COR-L47 (cell line): ENCODE measurements around the gene CRB1.
"Not testable (repeated sequence)": the region's sequence is repeated elsewhere in the genome, so short reads cannot be mapped to it uniquely, and the experiment has no call there.

Experiments used
- DNase-seq: peaks from one replicate; lab custom pipeline; 2025; lab: John Stamatoyannopoulos, UW

CRB1 gene

DNA sequence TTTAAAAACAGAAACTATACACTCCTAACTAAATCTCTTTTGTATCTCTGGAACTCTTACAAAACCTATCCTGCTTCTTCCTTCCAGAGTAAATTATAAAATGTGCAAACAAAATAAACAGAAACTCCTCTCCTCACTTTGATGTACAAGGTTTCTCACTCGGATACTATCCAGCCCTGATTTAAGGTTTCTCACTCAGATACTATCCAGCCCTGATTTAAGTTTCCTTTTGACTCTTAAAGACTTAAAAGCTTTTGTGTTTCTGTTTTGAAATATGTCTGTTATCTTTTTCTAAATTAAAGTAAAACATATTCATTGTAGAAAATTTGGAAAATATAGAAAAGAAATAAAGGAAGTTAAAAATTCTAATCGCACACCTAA, 132.5 kb downstream of the CRB1 start:
- no peak for DNase-seq

DNA sequence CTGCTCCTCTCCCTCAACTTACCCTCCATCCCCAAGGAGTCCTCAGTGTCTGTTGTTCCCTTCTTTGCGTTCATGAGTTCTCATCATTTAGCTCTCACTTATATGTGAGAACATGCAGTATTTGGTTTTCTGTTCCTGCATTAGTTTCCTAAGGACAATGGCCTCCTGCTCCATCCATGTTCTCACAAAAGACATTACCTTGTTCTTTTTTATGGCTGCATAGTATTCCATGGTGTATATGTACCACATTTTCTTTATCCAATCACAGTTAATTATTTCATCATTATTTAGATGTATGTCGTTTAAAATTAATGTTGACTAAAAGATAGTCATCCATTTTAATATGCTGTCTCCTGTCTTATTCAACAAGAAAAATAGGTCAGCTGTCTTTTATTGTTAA, 134.1 kb downstream of the CRB1 start:
- no peak for DNase-seq

DNA sequence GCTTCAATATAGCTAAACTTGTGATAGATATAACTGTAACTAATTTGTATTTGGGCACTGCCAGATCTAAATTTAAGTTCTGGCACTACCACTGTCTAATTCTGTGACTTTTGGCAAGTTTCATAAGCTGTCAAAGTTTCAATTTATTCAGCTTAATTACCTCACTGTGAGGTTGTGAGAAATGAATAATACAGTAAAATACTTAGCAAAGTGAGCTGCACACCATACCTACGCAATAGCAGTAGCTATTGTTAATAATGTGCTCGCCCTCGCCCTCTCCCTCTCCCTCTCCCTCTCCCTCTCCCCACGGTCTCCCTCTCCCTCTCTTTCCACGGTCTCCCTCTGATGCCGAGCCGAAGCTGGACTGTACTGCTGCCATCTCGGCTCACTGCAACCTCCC, 136.7 kb downstream of the CRB1 start:
- not testable (repeated sequence) for DNase-seq

DNA sequence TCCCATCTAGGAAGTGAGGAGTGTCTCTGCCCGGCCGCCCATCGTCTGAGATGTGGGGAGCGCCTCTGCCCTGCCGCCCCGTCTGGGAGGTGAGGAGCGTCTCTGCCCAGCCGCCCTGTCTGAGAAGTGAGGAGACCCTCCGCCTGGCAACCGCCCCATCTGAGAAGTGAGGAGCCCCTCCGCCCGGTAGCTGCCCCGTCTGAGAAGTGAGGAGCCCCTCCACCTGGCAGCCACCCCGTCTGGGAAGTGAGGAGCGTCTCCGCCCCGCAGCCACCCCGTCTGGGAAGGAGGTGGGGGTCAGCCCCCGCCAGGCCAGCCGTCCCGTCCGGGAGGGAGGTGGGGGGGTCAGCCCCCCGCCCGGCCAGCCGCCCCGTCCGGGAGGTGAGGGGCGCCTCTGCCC, 137.6 kb downstream of the CRB1 start:
- DNase-seq = not testable (repeated sequence)

DNA sequence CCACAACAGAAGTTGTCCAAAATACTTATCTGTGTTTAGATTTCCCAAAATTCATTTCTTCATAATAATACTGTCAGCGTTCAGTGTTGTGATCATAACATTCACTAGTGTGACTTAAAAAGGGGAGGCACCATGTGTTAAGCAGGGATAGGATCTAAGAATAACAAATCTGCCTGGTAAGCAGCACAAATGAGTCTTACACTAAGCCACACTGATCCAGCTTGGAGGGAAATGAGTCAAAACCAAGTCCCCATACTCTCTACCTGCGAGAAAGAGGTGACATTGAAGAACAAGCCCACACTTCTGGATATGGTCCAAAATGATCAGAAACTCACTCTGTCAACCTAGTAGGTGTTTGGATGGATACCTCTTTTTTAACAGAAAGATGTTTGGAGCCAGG, 145.5 kb downstream of the CRB1 start:
- no peak for DNase-seq

DNA sequence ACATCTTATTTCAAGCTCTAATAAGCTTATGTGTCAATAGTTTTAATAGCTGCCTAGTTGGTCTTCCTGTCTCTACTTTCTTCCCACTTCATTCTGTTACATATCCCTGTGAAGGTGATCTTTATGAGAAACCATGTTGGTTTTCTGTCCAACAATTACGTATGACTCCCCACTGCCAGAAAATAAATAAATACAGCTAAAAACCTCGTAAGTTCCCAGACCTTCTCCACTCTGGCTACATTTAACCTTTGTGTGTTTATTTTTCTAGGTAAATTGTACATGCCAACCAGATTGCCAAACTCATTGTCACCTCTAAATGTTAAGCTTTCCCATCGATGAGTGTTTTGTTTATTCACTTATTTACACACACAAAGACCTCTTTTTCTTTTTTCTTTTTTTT, 147.2 kb downstream of the CRB1 start:
- DNase-seq = no peak

DNA sequence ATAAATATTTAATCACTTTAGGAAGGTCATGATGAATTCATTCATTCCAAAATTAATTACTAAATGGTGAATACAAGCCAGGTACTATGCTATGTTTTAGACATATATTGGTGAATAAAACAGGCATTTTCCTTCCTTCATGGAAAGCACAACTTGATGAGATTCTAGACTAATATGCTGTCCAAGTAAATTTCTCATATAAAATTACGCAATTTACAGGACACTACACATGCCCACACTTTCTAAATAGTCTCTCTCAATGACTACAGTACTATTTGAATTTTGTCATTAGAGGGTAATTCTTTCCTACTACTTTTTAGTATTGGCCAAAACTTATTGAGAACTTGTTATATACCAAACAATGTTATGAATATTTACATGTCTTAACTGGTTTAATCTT, 150.6 kb downstream of the CRB1 start:
- no peak for DNase-seq

DNA sequence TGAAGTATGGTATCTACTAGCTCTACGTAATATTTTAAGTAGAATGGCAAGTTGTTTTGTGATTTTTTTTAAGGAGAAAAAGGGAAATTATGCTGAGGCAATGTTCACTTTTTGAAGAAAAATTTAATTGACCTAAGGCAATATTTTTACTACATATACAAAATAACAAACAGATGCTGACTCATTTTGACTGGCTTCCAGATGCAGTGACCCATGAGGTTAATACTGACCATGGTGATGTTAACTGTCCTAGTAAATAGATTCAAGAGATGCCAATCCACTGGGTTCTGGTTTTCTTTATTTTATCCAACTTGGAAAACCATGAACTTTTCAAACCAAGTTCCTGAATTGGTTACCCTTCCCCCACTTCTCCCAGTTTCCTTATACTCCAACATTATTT, 154.9 kb downstream of the CRB1 start:
- DNase-seq = no peak

DNA sequence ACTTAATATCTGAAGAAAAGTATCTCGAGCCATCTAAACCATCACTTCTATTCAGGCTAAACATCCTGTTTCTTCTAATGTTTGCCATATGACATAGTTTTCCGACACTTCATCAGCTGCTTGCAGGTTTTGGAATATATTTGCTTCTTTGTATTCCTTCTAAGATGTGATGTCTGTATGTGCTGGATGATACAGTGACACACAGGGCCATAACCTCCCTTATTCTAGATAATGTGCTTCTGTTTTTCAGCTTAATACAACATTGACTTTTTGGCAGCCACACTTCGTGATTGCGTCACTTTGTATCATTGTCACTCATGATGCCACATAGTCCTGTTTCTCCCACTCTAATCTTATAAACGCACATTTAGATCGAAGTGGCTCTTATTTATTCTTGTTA, 156.3 kb downstream of the CRB1 start:
- DNase-seq = no peak

DNA sequence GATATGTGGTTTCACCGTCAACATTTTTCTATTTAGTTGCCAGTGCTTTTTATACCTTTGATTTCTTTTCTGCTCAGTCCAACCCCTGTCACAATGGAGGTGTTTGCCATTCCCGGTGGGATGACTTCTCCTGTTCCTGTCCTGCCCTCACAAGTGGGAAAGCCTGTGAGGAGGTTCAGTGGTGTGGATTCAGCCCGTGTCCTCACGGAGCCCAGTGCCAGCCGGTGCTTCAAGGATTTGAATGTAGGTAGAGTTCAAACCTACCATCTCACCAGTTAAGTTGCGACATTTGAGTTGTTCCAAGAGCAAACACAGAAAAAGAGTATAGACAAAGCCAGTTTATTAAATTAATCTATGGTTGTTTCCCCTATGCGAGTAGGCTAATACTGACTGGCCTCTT, 161.3 kb downstream of the CRB1 start:
- DNase-seq = no peak

DNA sequence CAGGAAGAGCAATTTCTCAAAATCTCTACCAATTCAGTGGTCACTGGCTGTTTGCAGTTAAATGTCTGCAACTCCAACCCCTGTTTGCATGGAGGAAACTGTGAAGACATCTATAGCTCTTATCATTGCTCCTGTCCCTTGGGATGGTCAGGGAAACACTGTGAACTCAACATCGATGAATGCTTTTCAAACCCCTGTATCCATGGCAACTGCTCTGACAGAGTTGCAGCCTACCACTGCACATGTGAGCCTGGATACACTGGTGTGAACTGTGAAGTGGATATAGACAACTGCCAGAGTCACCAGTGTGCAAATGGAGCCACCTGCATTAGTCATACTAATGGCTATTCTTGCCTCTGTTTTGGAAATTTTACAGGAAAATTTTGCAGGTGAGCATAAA, 167.2 kb downstream of the CRB1 start:
- no peak for DNase-seq

DNA sequence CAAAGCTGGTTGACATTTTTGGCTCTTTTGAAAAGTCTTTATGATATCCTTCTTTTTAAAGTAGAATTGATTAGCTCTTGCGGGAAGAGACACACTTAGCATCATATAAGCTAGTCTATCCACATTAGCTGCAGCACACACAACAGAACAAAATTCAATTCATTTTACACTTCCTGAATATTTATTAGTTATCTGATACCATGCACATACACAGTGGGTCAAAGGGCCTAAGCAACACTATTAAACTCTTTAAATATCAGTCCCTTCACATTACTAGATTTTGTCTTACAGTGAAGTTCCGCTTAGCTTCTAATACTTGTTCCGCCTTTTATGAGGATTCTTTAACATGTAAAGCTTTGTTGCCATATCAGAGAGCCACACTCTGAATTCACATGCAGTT, 169.5 kb downstream of the CRB1 start:
- no peak for DNase-seq

DNA sequence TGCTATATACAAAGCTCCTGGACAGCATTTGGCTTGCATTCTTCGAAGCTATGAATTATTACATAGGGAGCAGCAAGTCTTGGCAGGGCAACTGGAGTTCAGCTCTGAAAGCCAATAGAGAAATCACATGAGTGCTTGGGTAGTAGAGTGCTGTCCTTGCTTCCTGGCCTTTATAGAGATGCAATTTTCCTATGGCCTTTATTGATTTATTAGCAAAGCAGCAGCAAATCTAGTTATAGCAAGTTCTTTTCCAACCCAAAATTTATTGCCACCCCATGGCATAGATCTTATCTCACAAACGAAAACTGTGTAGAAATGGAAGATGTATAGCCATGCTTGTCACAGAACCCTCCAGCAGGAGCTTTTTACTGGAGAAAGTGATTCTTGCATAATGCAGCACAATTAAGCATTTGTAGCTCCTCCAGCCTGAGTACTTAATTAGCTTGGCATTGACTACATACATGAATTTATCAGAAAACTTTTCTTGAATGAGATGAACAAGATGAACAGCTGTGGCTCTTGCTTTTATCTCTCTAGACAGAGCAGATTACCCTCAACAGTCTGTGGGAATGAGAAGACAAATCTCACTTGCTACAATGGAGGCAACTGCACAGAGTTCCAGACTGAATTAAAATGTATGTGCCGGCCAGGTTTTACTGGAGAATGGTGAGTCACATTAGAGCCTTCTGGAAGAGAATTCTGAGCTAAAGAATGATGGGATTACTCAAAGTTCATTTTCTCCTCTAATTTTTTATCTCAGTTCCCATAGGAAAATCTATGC, 170.1 kb downstream of the CRB1 start:
- no peak for DNase-seq

DNA sequence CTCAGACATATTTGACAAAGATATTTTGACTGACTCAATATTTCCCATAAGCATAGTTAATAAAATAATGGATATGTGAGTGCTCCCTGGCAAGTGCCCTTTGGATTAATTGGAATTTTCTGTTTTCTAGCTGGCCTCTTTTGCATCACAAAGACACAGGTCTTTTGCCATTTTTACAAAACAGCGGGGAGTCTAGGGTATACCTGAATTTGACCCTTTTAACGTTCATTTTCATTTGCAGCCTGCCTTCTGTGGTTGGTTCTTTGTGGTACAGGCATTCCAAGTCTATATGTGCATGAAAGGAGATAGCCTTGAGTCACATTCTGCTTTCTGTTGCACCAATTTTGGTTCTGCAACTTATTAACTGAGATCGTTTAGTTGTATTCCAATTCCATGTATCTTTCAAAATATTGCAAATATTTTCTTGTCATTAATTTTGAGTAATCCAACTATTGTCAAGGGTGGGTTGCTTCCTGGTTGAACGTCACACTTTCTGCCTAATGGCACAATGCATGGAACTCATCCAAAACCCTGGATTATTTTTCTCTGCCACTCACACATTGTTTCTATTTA, 171.7 kb downstream of the CRB1 start:
- DNase-seq = no peak

DNA sequence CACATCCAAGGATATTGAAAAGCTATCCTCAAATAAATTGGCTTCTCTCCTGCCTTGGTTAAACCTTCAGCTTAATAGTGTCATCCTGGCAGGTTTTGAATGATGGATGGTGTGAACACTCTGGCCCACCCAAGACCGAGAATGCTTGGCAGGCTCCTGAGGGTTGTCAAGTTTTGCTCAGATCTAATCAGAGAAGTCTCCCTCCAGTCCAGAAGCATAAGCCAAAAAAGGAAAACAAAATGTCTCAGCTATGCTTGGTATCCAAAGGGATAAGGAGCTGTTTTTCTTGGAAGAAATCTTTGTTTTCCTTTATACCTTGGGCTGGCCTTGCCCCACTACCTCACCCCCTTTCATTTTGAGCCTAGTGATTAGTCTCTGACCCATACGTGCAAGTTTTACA, 172.7 kb downstream of the CRB1 start:
- no peak for DNase-seq

DNA sequence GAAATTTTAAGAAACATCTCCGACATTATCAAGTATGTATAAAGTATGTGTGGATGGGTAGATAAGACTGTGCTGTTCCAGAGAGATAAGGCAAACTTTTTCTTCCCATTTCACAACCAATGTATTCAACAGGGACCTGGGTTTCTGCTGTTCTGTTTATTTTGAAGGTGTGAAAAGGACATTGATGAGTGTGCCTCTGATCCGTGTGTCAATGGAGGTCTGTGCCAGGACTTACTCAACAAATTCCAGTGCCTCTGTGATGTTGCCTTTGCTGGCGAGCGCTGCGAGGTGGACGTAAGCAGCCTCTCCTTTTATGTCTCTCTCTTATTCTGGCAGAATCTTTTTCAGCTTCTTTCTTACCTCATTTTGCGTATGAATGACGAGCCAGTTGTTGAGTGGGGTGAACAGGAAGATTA, 174.0 kb downstream of the CRB1 start:
- no peak for DNase-seq

DNA sequence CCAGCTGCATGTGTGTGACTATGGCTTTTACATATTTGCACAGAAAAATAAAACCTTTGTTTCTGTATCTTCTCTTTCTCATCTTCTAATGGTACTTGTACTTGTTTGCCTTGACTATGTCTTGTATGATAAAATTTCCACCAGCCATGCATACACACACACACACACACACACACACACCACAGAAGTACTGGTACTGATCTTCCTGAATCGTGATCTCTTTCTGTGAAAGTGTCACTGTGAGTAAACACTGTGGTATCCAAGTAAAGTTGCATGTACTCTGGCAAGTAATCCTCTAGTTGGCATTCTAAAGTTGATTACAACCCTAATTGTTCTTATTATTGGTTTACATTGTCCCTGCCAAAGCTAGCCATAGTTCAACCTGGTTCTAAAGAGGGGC, 176.7 kb downstream of the CRB1 start:
- DNase-seq = no peak

DNA sequence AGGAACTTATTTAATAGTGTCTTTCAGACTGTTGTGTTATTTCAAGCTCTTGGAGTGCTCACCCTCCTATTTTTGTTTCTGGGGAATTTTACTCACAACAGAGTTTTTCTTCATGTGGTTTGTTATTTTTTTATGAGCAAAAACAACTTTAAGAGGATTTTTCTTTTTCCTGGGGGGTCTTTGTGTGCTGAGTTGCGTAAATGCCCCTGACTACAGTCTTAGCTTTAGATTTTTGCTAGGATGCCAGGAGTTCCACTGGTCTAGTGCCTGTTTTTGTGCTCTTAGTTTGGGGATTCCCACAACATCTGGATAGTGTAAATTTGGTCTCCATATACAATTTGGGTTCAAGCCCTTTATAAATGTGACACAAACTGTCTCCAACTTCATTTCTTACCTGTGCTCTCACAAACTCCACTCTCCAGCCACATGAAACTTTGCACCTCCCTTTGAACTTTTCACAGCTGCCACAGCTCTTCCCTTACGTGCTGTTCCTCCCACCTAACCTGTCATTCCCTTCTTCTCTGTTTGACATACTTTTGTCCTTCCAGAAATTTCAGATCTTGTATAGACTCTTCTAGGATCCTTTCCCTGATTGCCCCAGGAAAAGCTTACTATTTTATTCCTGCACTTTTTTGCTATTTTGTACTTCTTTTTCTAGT, 180.2 kb downstream of the CRB1 start:
- no peak for DNase-seq

DNA sequence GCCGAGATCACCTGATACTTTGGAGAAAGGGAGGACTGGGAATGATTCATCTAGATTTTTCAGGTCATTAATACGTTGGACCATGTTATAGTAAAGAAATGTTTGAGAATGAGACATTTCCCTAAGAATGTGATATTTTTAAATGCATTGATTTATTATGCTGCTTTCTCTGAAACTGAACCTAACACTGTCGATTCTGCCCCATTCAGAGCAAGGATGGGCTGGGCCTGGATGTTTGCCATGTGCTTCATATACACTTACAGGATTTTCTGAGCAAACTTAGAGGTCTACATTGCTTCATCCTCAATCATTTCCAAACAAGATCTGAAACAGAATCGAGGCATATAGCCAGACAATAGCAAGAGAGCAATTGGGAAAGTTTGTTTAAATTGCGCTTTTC, 183.3 kb downstream of the CRB1 start:
- no peak for DNase-seq

DNA sequence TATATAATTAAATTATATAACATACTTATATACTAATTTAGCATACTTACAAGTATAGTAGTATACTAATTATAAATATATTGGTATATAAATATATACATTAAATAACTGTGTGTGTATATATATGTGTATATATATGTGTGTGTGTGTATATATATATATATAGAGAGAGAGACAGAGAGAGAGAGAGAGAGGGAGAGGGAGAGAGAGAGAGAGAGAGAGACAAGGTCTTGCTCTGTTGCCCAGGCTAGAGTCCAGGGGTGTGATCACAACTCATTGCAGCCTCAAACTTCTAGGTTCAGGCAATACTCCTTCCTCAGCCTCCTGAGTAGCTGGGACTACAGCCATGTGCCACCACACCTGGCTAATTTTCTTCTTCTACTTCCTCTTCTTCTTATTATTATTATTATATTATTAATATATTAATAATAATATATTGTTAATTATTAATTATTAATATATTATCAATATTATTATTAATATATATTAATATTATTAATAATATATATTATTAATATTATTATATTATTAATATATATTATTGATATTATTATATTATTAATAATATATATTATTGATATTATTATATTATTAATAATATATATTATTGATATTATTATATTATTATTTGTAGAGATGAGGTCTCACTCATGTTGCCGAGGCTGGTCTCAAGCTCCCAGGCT, 185.5 kb downstream of the CRB1 start:
- DNase-seq = no peak

DNA sequence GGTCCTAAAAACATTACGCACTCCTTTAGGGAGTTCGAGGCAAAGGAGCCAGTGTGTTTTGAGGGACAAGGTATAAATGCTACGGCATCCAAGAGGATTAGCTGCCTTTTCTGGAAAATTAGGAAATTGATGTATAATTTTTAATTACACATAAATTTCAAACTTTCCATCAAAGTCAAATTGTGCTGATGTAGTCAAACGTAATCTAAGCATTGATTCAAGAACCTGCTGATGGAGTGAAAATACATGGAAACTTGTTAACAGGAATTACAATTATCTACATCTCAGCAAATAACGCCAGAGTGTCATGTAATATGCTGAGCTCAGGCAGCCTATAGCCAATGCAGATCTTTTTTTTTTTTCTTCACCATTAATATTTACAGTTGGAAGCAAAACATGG, 194.5 kb downstream of the CRB1 start:
- DNase-seq = no peak

DNA sequence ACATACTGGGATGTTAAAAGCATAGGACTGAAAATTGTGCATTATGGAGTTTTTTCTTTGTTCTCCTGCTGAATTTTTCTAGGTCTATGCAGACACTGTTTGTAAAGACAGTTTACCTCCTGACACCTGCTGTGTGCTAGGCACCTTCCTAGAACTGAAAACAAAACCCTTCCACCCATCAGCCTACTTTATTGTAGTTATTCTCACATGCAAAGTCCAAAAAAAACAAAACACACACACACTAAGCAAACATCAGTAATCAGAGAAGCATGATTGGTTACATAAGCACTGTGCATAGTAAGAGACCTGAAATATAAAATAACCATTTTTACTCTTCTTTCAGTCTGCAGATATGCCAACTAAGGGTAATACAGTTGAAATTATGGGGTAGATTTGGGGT, 195.1 kb downstream of the CRB1 start:
- peak; percentile 87 for DNase-seq

DNA sequence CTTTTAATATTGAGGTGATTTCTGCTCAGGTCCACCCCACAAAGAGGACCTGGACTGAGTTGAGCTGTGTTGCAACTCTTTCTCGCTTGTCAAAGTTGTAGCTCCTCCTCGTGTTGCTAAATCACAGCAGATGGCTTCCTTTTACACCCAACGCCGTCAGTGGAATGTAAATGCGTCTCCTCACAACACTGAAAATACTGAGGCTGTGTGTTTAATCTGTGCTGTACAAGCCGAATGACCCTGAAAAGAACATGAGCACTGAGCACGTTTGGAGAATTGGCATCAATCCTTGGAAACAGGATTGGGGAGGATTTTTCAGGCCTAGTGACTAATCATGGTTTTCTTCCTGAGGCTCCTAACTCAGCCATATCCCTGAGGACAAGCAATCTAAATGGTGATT, 196.0 kb downstream of the CRB1 start:
- peak; percentile 6 for DNase-seq
